ENCODE results near the gene OSTM1. TPM values are rescaled to one million over a fixed set of nuclear protein-coding genes. Genes with fewer than 3 reads are reported as not detected.

Gene OSTM1
- total and polyA plus RNA-seq, 2 experiments from 2014 or later = 17.4 to 28.1 TPM

DNA sequence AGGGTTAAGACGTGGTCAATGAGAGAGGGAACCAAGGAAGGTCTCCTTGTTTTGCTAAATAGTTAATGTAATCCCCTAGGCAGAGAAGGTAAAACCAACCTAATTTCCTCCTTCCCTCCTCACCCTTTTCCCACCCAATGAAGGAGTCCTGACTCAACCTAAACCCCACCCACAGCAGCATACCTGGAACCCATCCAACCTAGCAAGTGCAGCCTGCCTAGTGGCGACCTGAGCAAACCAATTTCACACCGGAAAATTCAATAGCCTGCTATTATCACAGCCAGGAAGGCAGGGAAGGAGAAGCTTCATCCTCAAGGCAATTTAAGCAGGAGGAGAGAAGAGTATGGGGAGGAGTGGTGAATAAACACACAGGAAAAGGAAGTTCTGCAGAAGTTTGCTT, 46.9 kb downstream of the OSTM1 start (continued):
- TF ChIP-seq, protein P1, sequence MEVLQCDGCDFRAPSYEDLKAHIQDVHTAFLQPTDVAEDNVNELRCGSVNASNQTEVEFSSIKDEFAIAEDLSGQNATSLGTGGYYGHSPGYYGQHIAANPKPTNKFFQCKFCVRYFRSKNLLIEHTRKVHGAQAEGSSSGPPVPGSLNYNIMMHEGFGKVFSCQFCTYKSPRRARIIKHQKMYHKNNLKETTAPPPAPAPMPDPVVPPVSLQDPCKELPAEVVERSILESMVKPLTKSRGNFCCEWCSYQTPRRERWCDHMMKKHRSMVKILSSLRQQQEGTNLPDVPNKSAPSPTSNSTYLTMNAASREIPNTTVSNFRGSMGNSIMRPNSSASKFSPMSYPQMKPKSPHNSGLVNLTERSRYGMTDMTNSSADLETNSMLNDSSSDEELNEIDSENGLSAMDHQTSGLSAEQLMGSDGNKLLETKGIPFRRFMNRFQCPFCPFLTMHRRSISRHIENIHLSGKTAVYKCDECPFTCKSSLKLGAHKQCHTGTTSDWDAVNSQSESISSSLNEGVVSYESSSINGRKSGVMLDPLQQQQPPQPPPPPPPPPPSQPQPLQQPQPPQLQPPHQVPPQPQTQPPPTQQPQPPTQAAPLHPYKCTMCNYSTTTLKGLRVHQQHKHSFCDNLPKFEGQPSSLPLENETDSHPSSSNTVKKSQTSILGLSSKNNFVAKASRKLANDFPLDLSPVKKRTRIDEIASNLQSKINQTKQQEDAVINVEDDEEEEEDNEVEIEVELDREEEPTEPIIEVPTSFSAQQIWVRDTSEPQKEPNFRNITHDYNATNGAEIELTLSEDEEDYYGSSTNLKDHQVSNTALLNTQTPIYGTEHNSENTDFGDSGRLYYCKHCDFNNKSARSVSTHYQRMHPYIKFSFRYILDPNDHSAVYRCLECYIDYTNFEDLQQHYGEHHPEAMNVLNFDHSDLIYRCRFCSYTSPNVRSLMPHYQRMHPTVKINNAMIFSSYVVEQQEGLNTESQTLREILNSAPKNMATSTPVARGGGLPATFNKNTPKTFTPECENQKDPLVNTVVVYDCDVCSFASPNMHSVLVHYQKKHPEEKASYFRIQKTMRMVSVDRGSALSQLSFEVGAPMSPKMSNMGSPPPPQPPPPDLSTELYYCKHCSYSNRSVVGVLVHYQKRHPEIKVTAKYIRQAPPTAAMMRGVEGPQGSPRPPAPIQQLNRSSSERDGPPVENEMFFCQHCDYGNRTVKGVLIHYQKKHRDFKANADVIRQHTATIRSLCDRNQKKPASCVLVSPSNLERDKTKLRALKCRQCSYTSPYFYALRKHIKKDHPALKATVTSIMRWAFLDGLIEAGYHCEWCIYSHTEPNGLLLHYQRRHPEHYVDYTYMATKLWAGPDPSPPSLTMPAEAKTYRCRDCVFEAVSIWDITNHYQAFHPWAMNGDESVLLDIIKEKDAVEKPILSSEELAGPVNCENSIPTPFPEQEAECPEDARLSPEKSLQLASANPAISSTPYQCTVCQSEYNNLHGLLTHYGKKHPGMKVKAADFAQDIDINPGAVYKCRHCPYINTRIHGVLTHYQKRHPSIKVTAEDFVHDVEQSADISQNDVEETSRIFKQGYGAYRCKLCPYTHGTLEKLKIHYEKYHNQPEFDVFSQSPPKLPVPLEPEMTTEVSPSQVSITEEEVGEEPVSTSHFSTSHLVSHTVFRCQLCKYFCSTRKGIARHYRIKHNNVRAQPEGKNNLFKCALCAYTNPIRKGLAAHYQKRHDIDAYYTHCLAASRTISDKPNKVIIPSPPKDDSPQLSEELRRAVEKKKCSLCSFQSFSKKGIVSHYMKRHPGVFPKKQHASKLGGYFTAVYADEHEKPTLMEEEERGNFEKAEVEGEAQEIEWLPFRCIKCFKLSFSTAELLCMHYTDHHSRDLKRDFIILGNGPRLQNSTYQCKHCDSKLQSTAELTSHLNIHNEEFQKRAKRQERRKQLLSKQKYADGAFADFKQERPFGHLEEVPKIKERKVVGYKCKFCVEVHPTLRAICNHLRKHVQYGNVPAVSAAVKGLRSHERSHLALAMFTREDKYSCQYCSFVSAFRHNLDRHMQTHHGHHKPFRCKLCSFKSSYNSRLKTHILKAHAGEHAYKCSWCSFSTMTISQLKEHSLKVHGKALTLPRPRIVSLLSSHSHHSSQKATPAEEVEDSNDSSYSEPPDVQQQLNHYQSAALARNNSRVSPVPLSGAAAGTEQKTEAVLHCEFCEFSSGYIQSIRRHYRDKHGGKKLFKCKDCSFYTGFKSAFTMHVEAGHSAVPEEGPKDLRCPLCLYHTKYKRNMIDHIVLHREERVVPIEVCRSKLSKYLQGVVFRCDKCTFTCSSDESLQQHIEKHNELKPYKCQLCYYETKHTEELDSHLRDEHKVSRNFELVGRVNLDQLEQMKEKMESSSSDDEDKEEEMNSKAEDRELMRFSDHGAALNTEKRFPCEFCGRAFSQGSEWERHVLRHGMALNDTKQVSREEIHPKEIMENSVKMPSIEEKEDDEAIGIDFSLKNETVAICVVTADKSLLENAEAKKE (CRISPR knock-in tag; IDR thresholded peaks at IDR 0.05) = no peak

DNA sequence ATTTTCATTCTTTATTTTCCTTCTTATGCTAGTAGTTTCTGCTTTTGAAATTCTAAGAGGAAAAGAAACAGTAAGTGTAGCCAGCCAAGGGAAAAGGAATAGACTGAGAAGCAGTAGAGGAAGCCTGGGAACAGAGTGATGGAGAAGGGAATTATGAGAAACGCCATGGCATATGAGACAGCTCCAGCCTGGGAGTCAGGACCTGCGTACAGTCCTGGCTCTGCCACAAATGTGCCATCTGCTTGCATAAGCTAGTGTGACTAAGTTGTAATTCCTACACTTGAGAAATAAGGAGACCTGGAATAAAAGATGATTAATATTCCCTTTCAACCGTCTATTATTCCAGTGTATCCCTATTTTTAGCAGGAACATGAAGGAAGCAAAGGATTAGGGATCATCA, 47.5 kb downstream of the OSTM1 start:
- Histone ChIP-seq H2AFZ (no peak overlapping the region), H3K36me3 (ENCODE audit: insufficient read depth) (no peaks in the 10 kb centered on the region), H3K4me1 (ENCODE audit: insufficient read depth) (no peaks in the 10 kb centered on the region), H4K20me1 (replicated peaks; ENCODE audit: insufficient read depth) (no peaks in the 10 kb centered on the region), H3K79me2 (replicated peaks; ENCODE audit: insufficient read depth) (no peaks in the 10 kb centered on the region), H3K9me2 (ENCODE audit: insufficient read depth) (no peaks in the 10 kb centered on the region), H3K27ac (ENCODE audit: low read depth) (no peak overlapping the region), H3K4me2 (no peak overlapping the region), H3K27me3 (ENCODE audit: insufficient read depth) (no peaks in the 10 kb centered on the region), H3F3A (replicated peaks; ENCODE audit: low read depth) (no peaks in the 10 kb centered on the region), H3K4me3 (no peak overlapping the region)
- Mint-ChIP-seq H3K4me1 (peaks cover 2% of the 10 kb centered on the region; the same call in 2 of the 3 replicates), H3K4me3 (no peak overlapping the region), H3K36me3 (ENCODE audit: low read depth) (0 out of 3 replicates have a peak, but pooled peaks cover 3% of the 10 kb centered on the region), H3K9me3 (no peaks in the 10 kb centered on the region), H3K27ac (no peak overlapping the region), H3K27me3 (ENCODE audit: insufficient read depth, low read depth, poor library complexity) (peaks cover 4% of the 10 kb centered on the region)
- ATAC-seq (no peak), DNase-seq (ENCODE audit: low spot score) (no peak)
- TF ChIP-seq POLR2AphosphoS5 (IDR thresholded peaks at IDR 0.05; ENCODE audit: low read depth) (no peak), JUNB (IDR thresholded peaks at IDR 0.05; ENCODE audit: unreplicated experiment) (no peak), ZNF331 (CRISPR knock-in tag; IDR thresholded peaks at IDR 0.05; ENCODE audit: low read depth) (no peak), STAT1 (IDR thresholded peaks at IDR 0.05; ENCODE audit: unreplicated experiment) (no peak), CREB1 (CRISPR knock-in tag; IDR thresholded peaks at IDR 0.05; ENCODE audit: low read depth) (no peak), NANOG (IDR thresholded peaks at IDR 0.05; ENCODE audit: borderline replicate concordance) (no peak), ZNF114 (CRISPR knock-in tag; IDR thresholded peaks at IDR 0.05) (no peak)
- TF ChIP-seq, protein P2, sequence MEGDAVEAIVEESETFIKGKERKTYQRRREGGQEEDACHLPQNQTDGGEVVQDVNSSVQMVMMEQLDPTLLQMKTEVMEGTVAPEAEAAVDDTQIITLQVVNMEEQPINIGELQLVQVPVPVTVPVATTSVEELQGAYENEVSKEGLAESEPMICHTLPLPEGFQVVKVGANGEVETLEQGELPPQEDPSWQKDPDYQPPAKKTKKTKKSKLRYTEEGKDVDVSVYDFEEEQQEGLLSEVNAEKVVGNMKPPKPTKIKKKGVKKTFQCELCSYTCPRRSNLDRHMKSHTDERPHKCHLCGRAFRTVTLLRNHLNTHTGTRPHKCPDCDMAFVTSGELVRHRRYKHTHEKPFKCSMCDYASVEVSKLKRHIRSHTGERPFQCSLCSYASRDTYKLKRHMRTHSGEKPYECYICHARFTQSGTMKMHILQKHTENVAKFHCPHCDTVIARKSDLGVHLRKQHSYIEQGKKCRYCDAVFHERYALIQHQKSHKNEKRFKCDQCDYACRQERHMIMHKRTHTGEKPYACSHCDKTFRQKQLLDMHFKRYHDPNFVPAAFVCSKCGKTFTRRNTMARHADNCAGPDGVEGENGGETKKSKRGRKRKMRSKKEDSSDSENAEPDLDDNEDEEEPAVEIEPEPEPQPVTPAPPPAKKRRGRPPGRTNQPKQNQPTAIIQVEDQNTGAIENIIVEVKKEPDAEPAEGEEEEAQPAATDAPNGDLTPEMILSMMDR (conservative IDR thresholded peaks at IDR 0.05; ENCODE audit: low read depth in 2 of 2) = no peak
- TF ChIP-seq, protein P1 (CRISPR knock-in tag; IDR thresholded peaks at IDR 0.05) = no peak

Measured in GM23338 (cell line).